HCT116 (cell line): ENCODE measurements around the gene FLT4. TPM values are rescaled to one million over a fixed set of nuclear protein-coding genes. Genes with fewer than 3 reads are reported as not detected.

Source experiments
- ATAC-seq: fragments of 200-7000 bp; cut with Tn5 transposase; 2 replicates; pipeline ENCODE4 v1.9.1; 2020; ENCODE audit warnings: mild to moderate bottlenecking, moderate library complexity
- BruUV-seq: library from RNA; stranded (reverse); fragments of 400-500 nt; replicated peaks from 2 replicates; lab custom pipeline; 2021; lab: Mats Ljungman, UMichigan
- CTCF ChIA-PET: fragments of 300-600 bp; sonication (Branson Sonifier 250); formaldehyde crosslinking; loops from one replicate; lab custom pipeline; 2021; ENCODE audit warnings: antibody characterized with exemption; lab: Charles Lee
- POLR2A ChIA-PET: fragments of 300-600, 350-600 bp; sonication (Branson Sonifier 250); formaldehyde crosslinking; loops from one replicate; lab custom pipeline; 2021; ENCODE audit warnings: antibody characterized with exemption; lab: Charles Lee
- RAD21 ChIA-PET, 2 experiments: fragments of 300-600 bp; sonication (Branson Sonifier 250); formaldehyde crosslinking; loops; one replicate each; lab custom pipeline; 2023; ENCODE audit warnings: low total read pairs in 2 of 2; ENCODE audit not compliant: uncharacterized antibody in 2 of 2, unreplicated experiment in 2 of 2, low non-redundant PET in 1 of 2; lab: Charles Lee
- DNase-seq: peaks from one replicate; pipeline ENCODE4 v3.0.0-alpha.2; 2010; ENCODE audit warnings: low read depth, low spot score
- H2AFZ ChIP-seq: fragments of 200-600 bp; shearing (Covaris generic), sonication (generic); 2 replicates; pipeline ENCODE4 v1.6.1; 2017; ENCODE audit warnings: low read depth, mixed run types, mixed read lengths, antibody characterized with exemption, low read length; ENCODE audit not compliant: poor library complexity, severe bottlenecking
- H3K27ac ChIP-seq: 2 replicates; pipeline ENCODE4 v1.5.1; 2012; ENCODE audit warnings: low read depth, low read length
- H3K27me3 ChIP-seq: fragments of 200-600 bp; sonication (generic); 2 replicates; pipeline ENCODE4 v1.6.1; 2016; ENCODE audit warnings: mixed run types, low read length, mixed read lengths; ENCODE audit not compliant: insufficient read depth
- H3K36me3 ChIP-seq, 2 experiments: fragments of 200-500 bp in 1 of 2; fragments of 200-600 bp in 1 of 2; sonication (Bioruptor generic) in 1 of 2; sonication (generic) in 1 of 2; 2 replicates each; pipeline versions ENCODE4 v1.5.1 to v1.6.1; 2014 to 2016; ENCODE audit warnings: low read length in 2 of 2, inconsistent platforms in 1 of 2, mixed read lengths in 1 of 2, mixed run types in 1 of 2; ENCODE audit not compliant: insufficient read depth in 2 of 2, control insufficient read depth in 1 of 2
- H3K4me1 ChIP-seq, 2 experiments: fragments of 200-600 bp in 1 of 2; sonication (generic) in 1 of 2; 2 replicates each; pipeline versions ENCODE4 v1.5.1 to v1.6.1; 2012 to 2017; ENCODE audit warnings: low read length in 2 of 2, inconsistent platforms in 1 of 2, mild to moderate bottlenecking in 1 of 2, mixed read lengths in 1 of 2, mixed run types in 1 of 2, moderate library complexity in 1 of 2; ENCODE audit not compliant: insufficient read depth in 2 of 2, control insufficient read depth in 1 of 2
- H3K4me2 ChIP-seq: fragments of 200-600 bp; sonication (generic); 2 replicates; pipeline ENCODE4 v1.6.1; 2017; ENCODE audit warnings: mixed run types, low read length, mixed read lengths
- H3K4me3 ChIP-seq, 2 experiments: fragments of 200-600 bp in 1 of 2; sonication (generic) in 1 of 2; replicated peaks in 1 of 2; 2 replicates each; pipeline ENCODE4 v1.5.1; 2011 to 2016; ENCODE audit warnings: low read length in 2 of 2, control low read depth in 1 of 2, low read depth in 1 of 2, mild to moderate bottlenecking in 1 of 2, mixed read lengths in 1 of 2, mixed run types in 1 of 2
- H3K79me2 ChIP-seq: fragments of 200-600 bp; sonication (generic); 2 replicates; pipeline ENCODE4 v1.6.1; 2017; ENCODE audit warnings: mild to moderate bottlenecking, mixed run types, low read length, moderate library complexity, mixed read lengths; ENCODE audit not compliant: insufficient read depth
- H3K9ac ChIP-seq: fragments of 200-600 bp; sonication (generic); 2 replicates; pipeline ENCODE4 v1.6.1; 2016; ENCODE audit warnings: low read length, mixed read lengths
- H3K9me2 ChIP-seq: fragments of 200-600 bp; sonication (generic), shearing (Covaris generic); 2 replicates; pipeline ENCODE4 v1.6.1; 2017; ENCODE audit warnings: mixed run types, mild to moderate bottlenecking, moderate library complexity; ENCODE audit not compliant: insufficient read depth
- H3K9me3 ChIP-seq, 2 experiments: fragments of 200-500 bp in 1 of 2; fragments of 200-600 bp in 1 of 2; sonication (Bioruptor generic) in 1 of 2; sonication (generic) in 1 of 2; 2 replicates each; pipeline ENCODE4 v1.6.1; 2014 to 2017; ENCODE audit warnings: low read length in 2 of 2, mixed read lengths in 2 of 2, inconsistent platforms in 1 of 2, low read depth in 1 of 2, mild to moderate bottlenecking in 1 of 2, mixed run types in 1 of 2, moderate library complexity in 1 of 2; ENCODE audit not compliant: control insufficient read depth in 1 of 2, insufficient read depth in 1 of 2
- H4K20me1 ChIP-seq: fragments of 200-600 bp; sonication (generic), shearing (Covaris generic); 2 replicates; pipeline ENCODE4 v1.6.1; 2017; ENCODE audit warnings: mixed run types, mild to moderate bottlenecking, moderate library complexity; ENCODE audit not compliant: insufficient read depth
- CTCF ChIP-seq, 3 experiments: fragments of 200-600 bp in 1 of 3; sonication (generic) in 1 of 3; IDR thresholded peaks in 2 of 3; conservative IDR thresholded peaks in 1 of 3; 2 replicates each; pipeline ENCODE4 v1.5.1; 2012 to 2017; ENCODE audit warnings: low read depth in 2 of 3, low read length in 2 of 3, antibody characterized with exemption in 1 of 3, borderline replicate concordance in 1 of 3, control low read depth in 1 of 3, mild to moderate bottlenecking in 1 of 3, mixed read lengths in 1 of 3, mixed run types in 1 of 3, moderate library complexity in 1 of 3; ENCODE audit not compliant: insufficient read depth in 1 of 3
- RAD21 ChIP-seq: IDR thresholded peaks from 2 replicates; pipeline ENCODE4 v1.6.1; 2012; ENCODE audit warnings: low read depth, mild to moderate bottlenecking
- SRF ChIP-seq: IDR thresholded peaks from 2 replicates; pipeline ENCODE4 v1.6.1; 2012; ENCODE audit warnings: low read depth
- TCF7L2 ChIP-seq: IDR thresholded peaks from 2 replicates; pipeline ENCODE4 v1.7.0; 2011; ENCODE audit warnings: borderline replicate concordance, inconsistent platforms; ENCODE audit not compliant: insufficient read depth, insufficient read length; ENCODE audit errors: extremely low read depth
- ZFX ChIP-seq: fragments of 450-650 bp; IDR thresholded peaks from 2 replicates; pipeline ENCODE4 v1.6.1; 2017
- intact Hi-C: fragments of 100-400 bp; cut with micrococcal nuclease; formaldehyde crosslinking; loops from 2 replicates; pipeline ENCODE4 v1.10.0; 2022
- total RNA-seq: library from RNA; stranded (reverse); gene quantifications from one replicate; pipeline ENCODE4 v1.2.1, GENCODE V29; 2021; ENCODE audit not compliant: unreplicated experiment

The FLT4 gene
- total RNA-seq, 1 experiment from 2014 or later = 0.17 TPM

GRCh38 chr5:180643191-180643851 is 6.1 kb downstream of the FLT4 start:
- RAD21 ChIA-PET = no interaction called here
- H3K27me3 ChIP-seq = no peaks in the 10 kb centered on the region
- H3K79me2 ChIP-seq = no peaks in the 10 kb centered on the region
- no peak overlapping the region for H3K4me2 ChIP-seq
- no peaks in the 10 kb centered on the region for H3K9me3 ChIP-seq
- H3K9me2 ChIP-seq = no peaks in the 10 kb centered on the region
- DNase-seq = no peak
- H4K20me1 ChIP-seq = no peaks in the 10 kb centered on the region
- no peak overlapping the region for H3K27ac ChIP-seq
- intact Hi-C loops = no loop called here
- no peak overlapping the region for H3K9ac ChIP-seq
- POLR2A ChIA-PET = no interaction called here
- no peak for TF ChIP-seq SRF
- no peak for TF ChIP-seq CTCF (IDR thresholded peaks at IDR 0.05 in 2 of 3, conservative IDR thresholded peaks at IDR 0.05 in 1 of 3; ENCODE audit: borderline replicate concordance in 1 of 3, insufficient read depth in 1 of 3, low read depth in 2 of 3, low read length in 2 of 3)
- TF ChIP-seq, all 23 proteins: peak for 0
- H3K36me3 ChIP-seq = no peaks in the 10 kb centered on the region
- no peak overlapping the region for H2AFZ ChIP-seq
- no peak overlapping the region for H3K4me3 ChIP-seq
- H3K4me1 ChIP-seq = no peaks in the 10 kb centered on the region
- no peak for ATAC-seq
- CTCF ChIA-PET = no interaction called here
- BruUV-seq = no TSS peak

GRCh38 chr5:180642779-180643178 is 6.6 kb downstream of the FLT4 start:
- Histone ChIP-seq H3K9me3 (no peaks in the 10 kb centered on the region), H3K27ac (no peak overlapping the region), H3K79me2 (no peaks in the 10 kb centered on the region), H2AFZ (no peak overlapping the region), H3K27me3 (no peaks in the 10 kb centered on the region), H3K4me3 (no peak overlapping the region), H3K4me2 (no peak overlapping the region), H3K36me3 (no peaks in the 10 kb centered on the region), H3K9ac (no peak overlapping the region), H3K9me2 (no peaks in the 10 kb centered on the region), H4K20me1 (no peaks in the 10 kb centered on the region), H3K4me1 (no peaks in the 10 kb centered on the region)
- ChIA-PET CTCF (no interaction called here), POLR2A (no interaction called here), RAD21 (no interaction called here)
- no peak for ATAC-seq
- no peak for TF ChIP-seq SRF
- TF ChIP-seq TCF7L2 = no peak
- no peak for TF ChIP-seq ZFX
- no peak for TF ChIP-seq RAD21
- DNase-seq = no peak
- no TSS peak for BruUV-seq
- intact Hi-C loops = no loop called here
